HepG2 (cell line): ENCODE data around the gene ZFAND2B. TPM values are rescaled to one million over a fixed set of nuclear protein-coding genes. Genes with fewer than 3 reads are reported as not detected.
A peak's percentile ranks its signal among the peaks of the same experiment; 100 is the strongest.

Source experiments
- DMAP1 ChIP-seq: IDR thresholded peaks from 2 replicates; pipeline ENCODE4 v1.6.1; 2016
- FLYWCH1 ChIP-seq: sonication (generic); formaldehyde crosslinking; IDR thresholded peaks from 2 replicates; pipeline ENCODE4 v1.8.1; 2023; ENCODE audit warnings: mild to moderate bottlenecking, missing genetic modification reagents
- FOXO1 ChIP-seq: sonication (generic); formaldehyde crosslinking; IDR thresholded peaks from 2 replicates; pipeline ENCODE4 v1.4.0; 2020; ENCODE audit warnings: missing genetic modification reagents
- IRF1 ChIP-seq: sonication (generic); formaldehyde crosslinking; IDR thresholded peaks from 2 replicates; pipeline ENCODE4 v1.4.0; 2020; ENCODE audit warnings: low read depth, mild to moderate bottlenecking, missing genetic modification reagents
- KDM6A ChIP-seq: IDR thresholded peaks from 2 replicates; pipeline ENCODE4 v1.6.1; 2016; ENCODE audit warnings: low read depth
- MTA1 ChIP-seq: sonication (generic); formaldehyde crosslinking; IDR thresholded peaks from 2 replicates; pipeline ENCODE4 v1.4.0; 2020; ENCODE audit warnings: missing genetic modification reagents, mild to moderate bottlenecking, borderline replicate concordance
- MZF1 ChIP-seq: sonication (generic); formaldehyde crosslinking; IDR thresholded peaks from 2 replicates; pipeline ENCODE4 v1.8.1; 2023; ENCODE audit warnings: mild to moderate bottlenecking, missing genetic modification reagents, borderline replicate concordance
- PHF21A ChIP-seq: sonication (generic); formaldehyde crosslinking; IDR thresholded peaks from 2 replicates; pipeline ENCODE4 v1.5.0; 2020; ENCODE audit warnings: mild to moderate bottlenecking, missing genetic modification reagents
- TFAP4 ChIP-seq: sonication (generic); IDR thresholded peaks from 2 replicates; pipeline ENCODE4 v1.6.1; 2016; ENCODE audit warnings: low read depth, borderline replicate concordance
- ZBTB37 ChIP-seq: sonication (generic); formaldehyde crosslinking; IDR thresholded peaks from 2 replicates; pipeline ENCODE4 v1.4.0; 2020; ENCODE audit warnings: mild to moderate bottlenecking, missing genetic modification reagents
- ZBTB8A ChIP-seq: sonication (generic); formaldehyde crosslinking; IDR thresholded peaks from 2 replicates; pipeline ENCODE4 v1.4.0; 2020; ENCODE audit warnings: mild to moderate bottlenecking, low read depth, missing genetic modification reagents, borderline replicate concordance
- ZNF318 ChIP-seq: sonication (generic); formaldehyde crosslinking; IDR thresholded peaks from 2 replicates; pipeline ENCODE4 v1.4.0; 2020; ENCODE audit warnings: mild to moderate bottlenecking, missing genetic modification reagents
- ZNF34 ChIP-seq: sonication (generic); formaldehyde crosslinking; IDR thresholded peaks from 2 replicates; pipeline ENCODE4 v1.4.0; 2020; ENCODE audit warnings: mild to moderate bottlenecking, missing genetic modification reagents, borderline replicate concordance
- ZNF501 ChIP-seq: sonication (generic); formaldehyde crosslinking; IDR thresholded peaks from 2 replicates; pipeline ENCODE4 v1.5.1; 2020; ENCODE audit warnings: mild to moderate bottlenecking, moderate library complexity, missing genetic modification reagents
- ZNF644 ChIP-seq: IDR thresholded peaks from 2 replicates; pipeline ENCODE4 v1.6.1; 2016; ENCODE audit warnings: low read depth
- ZNF761 ChIP-seq: sonication (generic); formaldehyde crosslinking; conservative IDR thresholded peaks from 2 replicates; pipeline ENCODE4 v1.4.0; 2020; ENCODE audit warnings: mild to moderate bottlenecking, missing genetic modification reagents
- ZNF788 ChIP-seq: sonication (generic); formaldehyde crosslinking; IDR thresholded peaks from 2 replicates; pipeline ENCODE4 v1.5.0; 2020; ENCODE audit warnings: mild to moderate bottlenecking, missing genetic modification reagents, borderline replicate concordance
- ZNF839 ChIP-seq: sonication (generic); formaldehyde crosslinking; IDR thresholded peaks from 2 replicates; pipeline ENCODE4 v1.4.0; 2020; ENCODE audit warnings: missing genetic modification reagents, mild to moderate bottlenecking, borderline replicate concordance
- polyA plus RNA-seq, 8 experiments: library from polyadenylated mRNA; depleted of rRNA in 3 of 8; stranded (reverse) in 7 of 8; unstranded in 1 of 8; fragments of >200 nt; fragmentation: Illumina TruSeq in 4 of 8; extraction: Trizol in 4 of 8; gene quantifications; 2 replicates each; pipeline versions ENCODE4 v1.2.1 to v1.2.3, GENCODE V29; 2011 to 2016; ENCODE audit warnings: low read depth in 4 of 8, missing spikeins in 1 of 8, mixed read lengths in 1 of 8; ENCODE audit not compliant: insufficient read depth in 1 of 8
- total RNA-seq, 5 experiments: library from RNA; depleted of rRNA; stranded (reverse); fragments of >200 nt; fragmentation: Illumina TruSeq; extraction: Trizol; gene quantifications; 2 replicates each; pipeline ENCODE4 v1.2.3, GENCODE V29; 2016; ENCODE audit warnings: low read depth in 1 of 5

The ZFAND2B gene
- total and polyA plus RNA-seq, 2 of the 13 experiments (the other 11 are each of a cell fraction or from before 2014, with no cell fraction given): 53.3 to 115 TPM

- peak; percentile 57; the same call in 1 of the 2 replicates for TF ChIP-seq ZBTB37 (CRISPR knock-in tag)
- no peak for TF ChIP-seq FLYWCH1
- no peak; the same call in 1 of the 2 replicates for TF ChIP-seq ZNF318 (CRISPR knock-in tag)
- TF ChIP-seq MZF1 (CRISPR knock-in tag): no peak
- no peak for TF ChIP-seq IRF1
- TF ChIP-seq MTA1 (CRISPR knock-in tag): 0 out of 2 replicates have a peak, but pooled peaks have one; percentile 51
- TF ChIP-seq ZBTB8A: peak; percentile 50; the same call in 1 of the 2 replicates
- no peak for TF ChIP-seq KDM6A (CRISPR knock-in tag)
- peak; percentile 14; the same call in 1 of the 2 replicates for TF ChIP-seq TFAP4
- peak; percentile 81 for TF ChIP-seq PHF21A (CRISPR knock-in tag)
- TF ChIP-seq ZNF788 (CRISPR knock-in tag): peak; percentile 76
- no peak; the same call in 1 of the 2 replicates for TF ChIP-seq ZNF761 (CRISPR knock-in tag)
- peak; percentile 98 for TF ChIP-seq ZNF501 (CRISPR knock-in tag)
- no peak for TF ChIP-seq ZNF34
- peak; percentile 97 for TF ChIP-seq ZNF839 (CRISPR knock-in tag)
- TF ChIP-seq FOXO1 (CRISPR knock-in tag): no peak
- peak; percentile 93 for TF ChIP-seq DMAP1 (CRISPR knock-in tag)
- TF ChIP-seq ZNF644: no peak; the same call in 1 of the 2 replicates
Measured at GRCh38 chr2:219160186-219161017, 46.2 kb upstream of the ZFAND2B start, which contains the start of gene NHEJ1 (continued).
